Measurements from ENCODE around the gene NDC80. TPM values are rescaled to one million over a fixed set of nuclear protein-coding genes. Genes with fewer than 3 reads are reported as not detected.

The NDC80 gene
- polyA plus RNA-seq, 4 donors, result 0.81 to 16.0 (median 6.9) TPM

DNA sequence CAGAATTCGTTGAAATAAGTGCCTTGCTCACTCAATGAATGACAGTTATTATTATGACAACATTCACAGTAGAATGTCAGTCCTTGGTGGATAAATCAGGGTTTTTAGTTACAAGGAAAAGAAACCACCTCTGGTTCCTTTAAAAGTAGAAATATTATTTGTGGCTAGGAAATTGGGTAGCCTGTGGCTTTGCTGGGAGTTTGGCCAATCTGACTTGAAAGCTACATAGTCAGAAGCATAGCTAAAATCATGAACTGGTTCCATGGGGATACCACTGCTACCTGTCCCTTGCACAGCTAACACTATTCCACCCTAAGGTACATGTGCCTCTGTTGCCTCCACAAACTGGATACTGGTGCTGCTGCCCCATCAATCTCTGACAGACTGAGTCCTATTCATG is 71.4 kb downstream of the NDC80 start:
- Histone ChIP-seq H3K4me1 (ENCODE audit: control insufficient read depth in 3 of 3, insufficient read depth in 2 of 3, low read depth in 1 of 3, low read length in 2 of 3) (peaks cover 0 to under 1% (median 0%) of the 10 kb centered on the region in 3 donors), H3K9me3 (ENCODE audit: control insufficient read depth in 2 of 2, insufficient read depth in 1 of 2, low read depth in 1 of 2, low read length in 1 of 2) (no peaks in the 10 kb centered on the region), H3K27me3 (ENCODE audit: control insufficient read depth in 3 of 3, insufficient read depth in 3 of 3, low read length in 3 of 3) (no peaks in the 10 kb centered on the region), H3K4me3 (ENCODE audit: low read depth in 1 of 3, low read length in 3 of 3) (no peak overlapping the region), H3K27ac (ENCODE audit: low read depth in 1 of 3, low read length in 2 of 3) (peak overlapping the region in 1 of 3 donors; percentile 7), H3K36me3 (ENCODE audit: control insufficient read depth in 3 of 3, insufficient read depth in 2 of 3, low read depth in 1 of 3, low read length in 3 of 3) (no peaks in the 10 kb centered on the region)
- DNase-seq (no peak), FAIRE-seq (no peak)
- WGBS, 3 donors, result 66 to 84% (median 70%) methylated on average over 1 of the region's 1 CpG

DNA sequence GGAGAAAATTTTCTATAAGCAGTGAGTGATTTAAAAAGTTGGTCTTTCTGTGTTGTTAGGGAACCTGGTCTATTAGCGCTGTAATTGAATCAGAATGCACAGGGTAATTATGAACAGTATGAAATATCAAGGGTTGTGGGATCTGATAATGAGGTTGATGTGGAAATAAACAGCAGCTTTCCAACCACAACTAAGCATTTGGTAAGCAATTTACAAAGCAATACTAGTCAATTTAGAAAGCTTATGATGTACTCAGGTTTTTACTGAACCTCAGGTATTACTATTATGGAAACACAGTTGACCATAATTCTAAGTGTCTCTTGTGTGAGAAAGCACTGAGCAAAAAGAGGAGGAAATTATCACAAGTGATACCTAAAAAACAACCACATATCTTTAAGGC is 73.2 kb downstream of the NDC80 start:
- no peak for FAIRE-seq
- no peaks in the 10 kb centered on the region for H3K27me3 ChIP-seq (ENCODE audit: control insufficient read depth in 3 of 3, insufficient read depth in 3 of 3, low read length in 3 of 3)
- H3K36me3 ChIP-seq (ENCODE audit: control insufficient read depth in 3 of 3, insufficient read depth in 2 of 3, low read depth in 1 of 3, low read length in 3 of 3), result no peaks in the 10 kb centered on the region
- no peak for DNase-seq
- no peaks in the 10 kb centered on the region for H3K9me3 ChIP-seq (ENCODE audit: control insufficient read depth in 2 of 2, insufficient read depth in 1 of 2, low read depth in 1 of 2, low read length in 1 of 2)
- H3K4me3 ChIP-seq (ENCODE audit: low read depth in 1 of 3, low read length in 3 of 3), result no peak overlapping the region
- no peaks in the 10 kb centered on the region for H3K4me1 ChIP-seq (ENCODE audit: control insufficient read depth in 3 of 3, insufficient read depth in 2 of 3, low read depth in 1 of 3, low read length in 2 of 3)
- 74 to 83% (median 77%) methylated on average over 1 of the region's 1 CpG for WGBS, 3 donors
- no peak overlapping the region for H3K27ac ChIP-seq (ENCODE audit: low read depth in 1 of 3, low read length in 2 of 3)

DNA sequence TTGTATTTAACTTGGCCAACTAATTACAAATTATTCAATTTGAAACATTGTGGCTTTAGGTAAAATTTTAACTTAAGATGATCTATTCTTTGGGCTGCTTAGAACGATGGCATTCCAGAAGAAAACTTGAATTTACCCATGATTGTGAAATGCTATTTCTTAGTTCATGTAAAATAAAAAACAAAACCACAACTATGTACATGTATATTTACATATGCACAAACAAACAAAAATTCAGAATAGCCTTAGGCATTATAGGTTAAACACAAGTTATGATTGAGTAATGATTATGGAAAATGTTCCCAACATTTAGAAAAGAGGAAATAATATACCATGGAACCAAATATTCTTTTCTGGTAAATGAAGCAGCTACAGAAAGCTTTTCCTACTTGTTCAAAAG is 80.6 kb downstream of the NDC80 start:
- WGBS, 3 donors, result 81 to 92% (median 88%) methylated on average over 1 of the region's 1 CpG
- no peak overlapping the region for H3K4me3 ChIP-seq (ENCODE audit: low read depth in 1 of 3, low read length in 3 of 3)
- no peak overlapping the region for H3K27ac ChIP-seq (ENCODE audit: low read depth in 1 of 3, low read length in 2 of 3)
- DNase-seq (no peak), FAIRE-seq (no peak)
- no peaks in the 10 kb centered on the region for H3K4me1 ChIP-seq (ENCODE audit: control insufficient read depth in 3 of 3, insufficient read depth in 2 of 3, low read depth in 1 of 3, low read length in 2 of 3)
- no peaks in the 10 kb centered on the region for H3K27me3 ChIP-seq (ENCODE audit: control insufficient read depth in 3 of 3, insufficient read depth in 3 of 3, low read length in 3 of 3)
- H3K9me3 ChIP-seq (ENCODE audit: control insufficient read depth in 2 of 2, insufficient read depth in 1 of 2, low read depth in 1 of 2, low read length in 1 of 2), result no peaks in the 10 kb centered on the region
- no peaks in the 10 kb centered on the region for H3K36me3 ChIP-seq (ENCODE audit: control insufficient read depth in 3 of 3, insufficient read depth in 2 of 3, low read depth in 1 of 3, low read length in 3 of 3)

DNA sequence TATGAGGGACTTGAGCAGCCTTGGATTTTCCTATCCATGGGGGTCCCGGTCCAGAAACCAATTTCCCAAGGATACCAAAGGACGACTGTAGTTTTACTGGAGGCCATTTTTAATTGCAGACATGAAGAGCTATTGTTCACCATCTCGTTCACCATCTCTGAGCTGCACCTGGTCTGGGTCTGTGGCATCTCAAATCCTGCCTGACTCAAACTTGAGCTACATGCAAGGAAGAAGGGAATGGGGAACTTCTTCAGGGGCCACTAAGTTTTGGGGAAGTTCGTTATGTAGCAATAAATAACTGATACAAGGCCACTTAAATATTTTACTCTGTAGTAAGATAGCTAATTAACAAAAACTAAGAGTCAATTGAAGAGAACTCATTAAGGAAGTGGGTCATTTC is 82.1 kb downstream of the NDC80 start:
- no peak for DNase-seq
- no peaks in the 10 kb centered on the region for H3K36me3 ChIP-seq (ENCODE audit: control insufficient read depth in 3 of 3, insufficient read depth in 2 of 3, low read depth in 1 of 3, low read length in 3 of 3)
- FAIRE-seq, result no peak
- H3K27me3 ChIP-seq (ENCODE audit: control insufficient read depth in 3 of 3, insufficient read depth in 3 of 3, low read length in 3 of 3), result no peaks in the 10 kb centered on the region
- no peak overlapping the region for H3K4me3 ChIP-seq (ENCODE audit: low read depth in 1 of 3, low read length in 3 of 3)
- 79 to 82% (median 79%) methylated on average over 4 of the region's 4 CpGs for WGBS, 3 donors
- peaks cover 0 to 4% (median 0%) of the 10 kb centered on the region in 3 donors for H3K4me1 ChIP-seq (ENCODE audit: control insufficient read depth in 3 of 3, insufficient read depth in 2 of 3, low read depth in 1 of 3, low read length in 2 of 3)
- no peaks in the 10 kb centered on the region for H3K9me3 ChIP-seq (ENCODE audit: control insufficient read depth in 2 of 2, insufficient read depth in 1 of 2, low read depth in 1 of 2, low read length in 1 of 2)
- H3K27ac ChIP-seq (ENCODE audit: low read depth in 1 of 3, low read length in 2 of 3), result no peak overlapping the region

DNA sequence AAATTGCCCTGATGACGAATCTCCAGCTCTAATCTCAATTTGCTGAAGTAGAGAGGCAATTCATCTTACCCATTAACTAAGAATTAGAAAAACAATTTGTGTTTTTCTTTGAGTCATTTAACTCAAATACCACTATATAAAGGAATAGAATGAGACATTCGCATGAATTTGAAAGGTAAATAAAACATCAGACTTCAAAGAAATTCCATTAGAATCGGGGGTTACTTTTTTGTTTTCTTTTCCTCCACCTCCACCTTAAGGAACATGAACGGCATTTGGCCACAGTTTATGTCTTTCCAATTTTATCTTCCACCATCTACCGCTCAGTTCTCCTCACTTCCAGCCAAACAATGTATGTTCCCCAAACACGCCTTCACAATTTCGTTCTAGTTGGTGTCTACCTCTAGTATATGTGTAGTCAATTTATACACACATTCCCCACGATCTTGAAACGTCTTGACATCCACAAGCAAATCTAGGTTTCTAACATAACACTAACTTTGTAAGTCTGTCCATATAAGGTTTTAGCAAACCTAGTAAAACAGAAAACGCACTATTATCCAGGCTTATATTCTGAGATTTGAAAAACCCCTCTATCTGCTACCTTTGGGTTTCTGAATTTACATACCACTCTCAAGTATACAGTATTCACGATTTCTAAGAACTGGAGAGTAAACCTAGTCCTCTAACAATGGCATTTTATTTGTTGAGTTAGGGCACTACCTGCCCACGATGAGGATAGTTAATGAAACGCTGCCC is 83.0 kb downstream of the NDC80 start:
- Histone ChIP-seq H3K36me3 (ENCODE audit: control insufficient read depth in 3 of 3, insufficient read depth in 2 of 3, low read depth in 1 of 3, low read length in 3 of 3) (no peaks in the 10 kb centered on the region), H3K27me3 (ENCODE audit: control insufficient read depth in 3 of 3, insufficient read depth in 3 of 3, low read length in 3 of 3) (no peaks in the 10 kb centered on the region), H3K4me1 (ENCODE audit: control insufficient read depth in 3 of 3, insufficient read depth in 2 of 3, low read depth in 1 of 3, low read length in 2 of 3) (peaks cover 0 to 10% (median 3%) of the 10 kb centered on the region in 3 donors), H3K4me3 (ENCODE audit: low read depth in 1 of 3, low read length in 3 of 3) (peak overlapping the region in 2 of 3 donors; percentile 83 to 98), H3K9me3 (ENCODE audit: control insufficient read depth in 2 of 2, insufficient read depth in 1 of 2, low read depth in 1 of 2, low read length in 1 of 2) (no peaks in the 10 kb centered on the region), H3K27ac (ENCODE audit: low read depth in 1 of 3, low read length in 2 of 3) (peak overlapping the region; percentile 91 to 100 (median 95))
- DNase-seq (no peak), FAIRE-seq (no peak)
- WGBS, 3 donors, result 24 to 44% (median 37%) methylated on average over 13 of the region's 13 CpGs

DNA sequence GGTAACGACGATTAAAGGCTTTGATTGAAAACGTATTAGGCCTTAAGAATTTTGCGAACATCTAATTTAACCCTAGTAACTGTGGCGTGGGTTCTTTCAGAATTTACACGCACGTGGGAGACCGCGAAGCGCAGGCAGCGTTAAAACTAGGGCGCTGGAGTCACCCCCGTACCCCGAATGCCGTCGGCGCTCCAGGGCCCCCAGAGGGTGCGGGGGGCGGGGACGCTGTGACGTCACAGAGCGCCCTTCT is 83.5 kb downstream of the NDC80 start:
- Histone ChIP-seq H3K36me3 (ENCODE audit: control insufficient read depth in 3 of 3, insufficient read depth in 2 of 3, low read depth in 1 of 3, low read length in 3 of 3) (no peaks in the 10 kb centered on the region), H3K27ac (ENCODE audit: low read depth in 1 of 3, low read length in 2 of 3) (peak overlapping the region; percentile 91 to 100 (median 95)), H3K27me3 (ENCODE audit: control insufficient read depth in 3 of 3, insufficient read depth in 3 of 3, low read length in 3 of 3) (no peaks in the 10 kb centered on the region), H3K4me1 (ENCODE audit: control insufficient read depth in 3 of 3, insufficient read depth in 2 of 3, low read depth in 1 of 3, low read length in 2 of 3) (peaks cover 0 to 15% (median 4%) of the 10 kb centered on the region in 3 donors), H3K9me3 (ENCODE audit: control insufficient read depth in 2 of 2, insufficient read depth in 1 of 2, low read depth in 1 of 2, low read length in 1 of 2) (no peaks in the 10 kb centered on the region), H3K4me3 (ENCODE audit: low read depth in 1 of 3, low read length in 3 of 3) (peak overlapping the region; percentile 83 to 100 (median 98))
- DNase-seq, result no peak
- FAIRE-seq, result no peak
- 0 to 1% (median 0%) methylated on average over 22 of the region's 22 CpGs for WGBS, 3 donors

DNA sequence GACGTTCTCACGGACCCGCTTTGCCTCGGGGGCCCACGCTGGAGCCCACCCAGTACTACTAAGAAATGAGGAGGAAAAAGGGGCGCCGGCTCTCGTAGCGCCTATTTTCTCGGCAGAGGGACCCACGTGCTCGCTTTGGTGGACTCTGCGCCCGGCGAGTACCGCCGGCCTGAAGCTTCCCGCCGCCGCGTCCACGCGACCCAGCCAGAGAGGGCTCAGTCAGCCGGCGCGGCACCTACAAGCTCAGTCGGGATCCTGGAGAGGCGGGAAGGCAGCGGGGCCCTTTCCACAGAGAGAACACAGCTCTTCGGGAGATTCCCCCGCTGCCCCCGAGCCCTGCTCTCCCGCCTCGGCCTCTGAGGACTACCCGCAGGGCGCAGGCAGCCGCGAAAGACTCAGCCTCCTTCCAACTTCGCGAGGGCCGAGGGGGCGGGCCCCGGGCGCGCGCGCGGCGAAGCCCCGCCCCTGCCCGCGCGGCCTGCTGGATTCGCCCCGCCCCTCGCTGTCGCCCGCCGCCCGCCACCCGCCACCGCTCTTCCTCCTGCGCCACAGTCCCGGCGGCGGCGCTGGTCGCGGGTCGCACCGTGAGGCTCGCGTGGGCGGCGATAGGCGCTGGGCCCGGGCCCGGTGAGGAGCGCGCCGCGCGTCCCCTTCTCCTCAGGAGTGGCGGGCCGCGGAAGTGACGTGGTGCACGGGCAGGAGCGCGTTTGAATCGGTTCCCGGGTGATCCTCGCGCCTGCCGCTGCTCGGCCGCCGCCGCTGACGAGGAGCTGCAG is 84.0 kb downstream of the NDC80 start, which contains the start of gene SMCHD1:
Gene SMCHD1 (plus strand): TSS at position 549 of the 776 bp plus-strand sequence. CDS start 350 bp downstream, outside the sequence.
- H3K9me3 ChIP-seq (ENCODE audit: control insufficient read depth in 2 of 2, insufficient read depth in 1 of 2, low read depth in 1 of 2, low read length in 1 of 2), result no peaks in the 10 kb centered on the region
- H3K27ac ChIP-seq (ENCODE audit: low read depth in 1 of 3, low read length in 2 of 3), result peak within 1 kb of the TSS; percentile 91 to 100 (median 95)
- no peaks in the 10 kb centered on the region for H3K27me3 ChIP-seq (ENCODE audit: control insufficient read depth in 3 of 3, insufficient read depth in 3 of 3, low read length in 3 of 3)
- peaks cover 0 to 18% (median 4%) of the 10 kb centered on the region in 3 donors for H3K4me1 ChIP-seq (ENCODE audit: control insufficient read depth in 3 of 3, insufficient read depth in 2 of 3, low read depth in 1 of 3, low read length in 2 of 3)
- H3K36me3 ChIP-seq (ENCODE audit: control insufficient read depth in 3 of 3, insufficient read depth in 2 of 3, low read depth in 1 of 3, low read length in 3 of 3), result no peaks in the 10 kb centered on the region
- 0 to 1% (median 1%) methylated on average over 48 to 100 of the region's 100 CpGs for WGBS, 3 donors
- peak; percentile 83 to 93 for DNase-seq
- FAIRE-seq, result no peak
- peak within 1 kb of the TSS; percentile 83 to 100 (median 98) for H3K4me3 ChIP-seq (ENCODE audit: low read depth in 1 of 3, low read length in 3 of 3)

DNA sequence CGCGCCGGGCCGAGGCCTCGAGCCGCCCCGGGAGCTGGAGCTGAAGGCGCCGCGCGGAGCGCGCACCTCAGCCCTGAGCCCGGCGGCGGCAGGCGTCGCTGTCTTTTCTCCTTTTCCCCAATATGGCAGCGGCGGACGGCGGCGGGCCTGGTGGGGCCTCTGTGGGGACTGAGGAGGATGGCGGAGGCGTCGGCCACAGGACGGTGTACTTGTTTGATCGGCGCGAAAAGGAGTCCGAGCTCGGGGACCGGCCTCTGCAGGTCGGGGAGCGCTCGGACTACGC is 84.5 kb downstream of the NDC80 start:
- no peak for DNase-seq

More for the DNA sequence above, 84.5 kb downstream of the NDC80 start:
- Histone ChIP-seq H3K27me3 (ENCODE audit: control insufficient read depth in 3 of 3, insufficient read depth in 3 of 3, low read length in 3 of 3) (no peaks in the 10 kb centered on the region), H3K27ac (ENCODE audit: low read depth in 1 of 3, low read length in 2 of 3) (peak overlapping the region; percentile 91 to 97 (median 95)), H3K4me1 (ENCODE audit: control insufficient read depth in 3 of 3, insufficient read depth in 2 of 3, low read depth in 1 of 3, low read length in 2 of 3) (peaks cover 0 to 18% (median 4%) of the 10 kb centered on the region in 3 donors), H3K36me3 (ENCODE audit: control insufficient read depth in 3 of 3, insufficient read depth in 2 of 3, low read depth in 1 of 3, low read length in 3 of 3) (no peaks in the 10 kb centered on the region), H3K4me3 (ENCODE audit: low read depth in 1 of 3, low read length in 3 of 3) (peak overlapping the region; percentile 83 to 100 (median 95)), H3K9me3 (ENCODE audit: control insufficient read depth in 2 of 2, insufficient read depth in 1 of 2, low read depth in 1 of 2, low read length in 1 of 2) (no peaks in the 10 kb centered on the region)
- WGBS, 3 donors, result 0% methylated on average over 29 to 37 of the region's 37 CpGs
- no peak for FAIRE-seq

All from small intestine (tissue), 7 donors.